Mesenteric fat pad (tissue), 1 donor: ENCODE results near the gene TUBGCP6. TPM values are rescaled to one million over a fixed set of nuclear protein-coding genes. Genes with fewer than 3 reads are reported as not detected.

Source experiments
- DNase-seq: peaks from one replicate; pipeline ENCODE4 v3.0.0-alpha.2; 2020; ENCODE audit warnings: low spot score
- total RNA-seq: library from RNA; stranded (reverse); fragmentation: NEBNext Ultra II Directional; extraction: Animal tissue kit (Norgen Biotek cat#: 25700); gene quantifications from one replicate; pipeline ENCODE4 v1.2.1, GENCODE V29; 2021
- donor health status: DM: yes; HTN: yes; CAD: no.

Gene TUBGCP6
- total RNA-seq, 1 donor from 2014 or later, result 27.6 TPM

DNA sequence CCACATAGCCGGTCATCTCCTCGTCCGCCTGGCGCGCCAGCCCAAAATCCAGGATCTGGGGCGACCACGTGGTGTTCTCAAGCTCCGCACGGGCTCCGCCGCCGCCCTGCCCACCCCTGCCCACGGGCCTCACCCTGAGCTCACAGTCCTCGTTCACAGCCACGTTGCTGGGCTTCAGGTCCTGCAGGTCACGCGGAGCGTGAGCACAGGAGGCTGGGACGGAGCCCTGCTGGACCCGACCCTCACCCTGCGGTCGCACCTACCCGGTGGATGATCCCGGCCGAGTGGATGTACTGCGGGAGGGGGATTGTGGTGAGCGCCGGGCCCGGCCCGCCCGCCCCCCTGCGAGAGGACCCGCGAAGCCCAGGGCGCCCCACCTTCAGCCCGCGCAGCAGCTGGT lies 22.2 kb upstream of the TUBGCP6 start:
- no peak for DNase-seq

DNA sequence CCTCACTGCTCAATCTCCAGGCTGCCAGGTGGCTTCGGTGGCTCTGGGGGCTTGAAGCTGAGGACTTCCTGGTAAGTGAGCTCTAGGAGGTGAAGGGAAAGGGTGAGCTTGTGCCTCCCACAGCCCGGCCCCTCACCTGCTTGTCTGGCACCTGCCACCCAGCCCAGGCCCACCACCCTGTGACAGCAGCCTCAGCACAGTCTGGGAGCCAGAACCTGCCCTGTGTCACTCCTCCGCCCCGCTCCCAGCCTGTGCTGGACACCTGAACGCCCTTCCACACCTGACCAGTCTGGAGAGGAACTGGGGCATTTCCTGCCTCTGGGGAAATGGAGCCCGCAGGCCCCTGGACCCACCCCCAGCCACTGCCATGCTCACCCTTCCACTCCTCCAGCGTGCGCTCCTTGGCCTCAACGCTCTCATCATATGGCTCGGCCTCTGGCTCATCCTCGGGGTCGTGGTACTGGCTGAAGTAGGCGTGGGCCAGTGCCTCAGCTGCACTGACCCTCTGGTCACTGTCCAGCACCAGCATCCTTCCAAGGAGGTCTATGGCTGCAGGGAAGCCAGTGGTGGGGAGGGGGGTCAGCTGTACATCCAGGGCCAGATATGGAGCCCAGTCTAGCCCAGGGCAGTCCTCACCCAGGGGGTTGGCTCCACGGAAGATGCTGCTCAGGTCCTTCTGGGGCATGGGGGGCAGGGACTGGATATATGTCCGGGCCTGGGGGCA lies 20.3 kb upstream of the TUBGCP6 start:
- no peak for DNase-seq

DNA sequence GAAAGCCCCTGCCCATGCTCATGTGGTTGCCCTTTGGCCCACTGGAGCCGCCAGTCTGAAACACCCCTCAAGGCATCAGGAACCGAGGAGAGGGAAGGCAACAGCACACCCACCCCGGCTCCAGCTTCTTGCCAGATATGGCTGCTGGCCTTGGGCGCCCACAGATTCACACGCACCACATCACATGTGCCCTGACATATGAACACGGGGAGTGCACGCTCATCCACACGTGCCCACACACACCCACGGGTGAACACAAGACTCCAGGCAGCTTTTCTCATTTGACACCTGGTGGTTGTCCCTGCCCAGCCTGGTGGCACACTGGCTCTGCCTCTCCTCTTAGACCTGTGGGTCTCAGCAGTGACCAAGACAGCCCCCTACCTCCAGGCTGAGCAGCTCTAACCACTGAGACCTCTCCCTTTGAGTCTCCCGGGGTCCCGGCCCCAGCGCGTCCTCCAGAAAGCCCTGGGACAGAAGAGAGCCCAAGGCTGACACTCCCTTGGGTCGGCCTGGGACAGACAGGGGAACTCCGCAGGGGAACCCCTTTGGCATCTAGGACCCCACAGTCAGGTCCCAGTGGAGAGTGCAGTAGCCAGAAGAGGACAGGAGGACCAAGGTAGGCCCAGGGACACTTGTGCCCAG lies 19.4 kb upstream of the TUBGCP6 start:
- DNase-seq, result no peak

DNA sequence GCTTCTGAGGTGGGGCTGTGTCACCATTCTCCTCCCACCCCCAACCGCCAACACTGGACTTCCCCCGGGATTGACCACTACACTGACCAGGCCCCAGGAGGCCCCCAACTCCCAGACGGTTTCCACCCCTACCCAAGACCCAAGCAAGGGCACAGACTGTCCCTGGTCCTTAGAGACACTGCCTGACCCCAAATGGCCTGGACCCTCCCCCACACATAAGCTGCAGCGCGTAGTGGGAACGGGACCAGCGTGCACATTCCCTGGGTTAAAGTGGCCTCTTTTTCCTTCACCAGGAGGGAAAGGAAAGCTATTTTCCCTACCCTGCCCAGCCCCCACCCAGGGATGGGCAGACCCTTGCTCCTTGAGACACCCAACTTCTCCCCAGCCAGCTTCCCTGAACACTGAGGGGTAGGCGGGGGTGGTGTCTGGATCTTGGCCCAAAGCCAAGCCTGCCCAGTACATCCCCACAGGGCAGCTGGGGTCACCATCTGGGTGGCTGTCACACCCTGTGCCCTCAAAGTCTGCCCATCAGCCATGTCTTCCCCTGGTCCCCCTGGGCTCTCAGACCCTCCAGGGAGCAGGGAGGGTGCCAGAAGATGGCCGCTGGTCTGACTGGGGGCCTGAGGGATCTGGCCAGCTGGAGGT lies 18.3 kb upstream of the TUBGCP6 start:
- DNase-seq, result no peak

DNA sequence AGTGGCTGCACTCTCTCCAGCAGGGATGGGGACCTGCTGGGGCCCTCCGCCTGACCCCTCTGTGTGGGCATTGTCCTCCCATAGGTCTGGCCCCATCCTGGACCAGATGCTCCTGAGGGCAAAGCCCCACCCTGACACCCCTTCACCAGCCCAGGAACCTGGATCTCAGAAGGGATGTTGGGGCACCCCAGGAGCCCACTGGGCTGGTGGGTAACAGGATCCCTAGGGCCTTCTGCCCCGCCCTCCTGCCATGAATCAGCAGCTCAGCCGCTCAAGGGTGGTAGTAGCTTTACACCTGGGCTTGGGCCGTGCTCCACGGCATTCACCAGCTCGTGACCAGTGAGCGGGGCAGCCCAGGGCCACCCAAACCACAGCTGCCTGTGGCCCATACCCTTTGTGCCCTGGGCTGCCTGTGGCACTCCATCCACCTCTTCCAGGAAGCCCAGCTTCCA lies 17.7 kb upstream of the TUBGCP6 start:
- DNase-seq, result no peak

DNA sequence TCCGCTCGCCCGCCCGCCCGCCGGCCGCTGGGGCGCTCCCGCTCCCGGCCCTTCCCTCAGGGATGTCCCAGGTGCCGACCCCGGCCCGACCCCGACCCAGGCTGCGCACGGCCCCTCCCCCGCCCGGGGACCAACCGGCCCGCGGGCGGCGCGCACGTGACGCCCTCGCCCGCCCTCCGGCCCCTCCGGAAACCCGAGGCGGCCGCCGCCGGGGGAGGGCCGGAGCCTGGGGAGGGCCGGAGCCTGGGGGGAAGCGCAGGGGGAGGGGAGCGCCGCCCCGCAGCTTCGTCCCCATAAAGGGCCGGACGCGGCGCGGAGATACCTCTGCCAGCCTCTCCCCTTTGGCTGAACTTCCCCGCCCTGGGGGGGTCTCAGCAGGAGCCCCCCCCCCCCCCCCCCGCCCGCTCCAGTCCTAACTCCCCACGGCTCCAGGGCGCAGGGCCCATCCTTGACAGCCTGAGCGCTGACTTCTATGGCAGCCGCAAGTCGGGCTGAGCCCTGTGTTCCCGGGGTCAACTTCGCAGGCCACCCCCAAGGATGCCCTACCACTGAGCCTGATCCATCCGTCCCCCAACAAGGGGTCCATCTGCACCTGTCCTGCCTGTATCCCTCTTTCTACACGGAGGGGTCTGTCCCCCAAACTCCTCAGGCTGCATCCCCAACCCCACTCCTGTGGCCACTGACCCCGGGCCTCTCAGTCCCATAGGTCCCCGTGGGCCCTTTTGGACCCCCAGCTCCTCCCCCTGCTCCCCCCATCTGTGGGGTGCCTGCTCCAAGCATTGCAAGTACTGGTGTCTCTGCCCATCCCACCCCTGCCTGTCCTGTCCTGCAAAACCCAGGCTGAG lies 17.0 kb upstream of the TUBGCP6 start, which contains the start of gene MAPK12:
Gene MAPK12 (minus strand): TSS at position 69 of the 845 bp plus-strand sequence. CDS start 174 bp downstream, outside the sequence.
- DNase-seq, result no peak

DNA sequence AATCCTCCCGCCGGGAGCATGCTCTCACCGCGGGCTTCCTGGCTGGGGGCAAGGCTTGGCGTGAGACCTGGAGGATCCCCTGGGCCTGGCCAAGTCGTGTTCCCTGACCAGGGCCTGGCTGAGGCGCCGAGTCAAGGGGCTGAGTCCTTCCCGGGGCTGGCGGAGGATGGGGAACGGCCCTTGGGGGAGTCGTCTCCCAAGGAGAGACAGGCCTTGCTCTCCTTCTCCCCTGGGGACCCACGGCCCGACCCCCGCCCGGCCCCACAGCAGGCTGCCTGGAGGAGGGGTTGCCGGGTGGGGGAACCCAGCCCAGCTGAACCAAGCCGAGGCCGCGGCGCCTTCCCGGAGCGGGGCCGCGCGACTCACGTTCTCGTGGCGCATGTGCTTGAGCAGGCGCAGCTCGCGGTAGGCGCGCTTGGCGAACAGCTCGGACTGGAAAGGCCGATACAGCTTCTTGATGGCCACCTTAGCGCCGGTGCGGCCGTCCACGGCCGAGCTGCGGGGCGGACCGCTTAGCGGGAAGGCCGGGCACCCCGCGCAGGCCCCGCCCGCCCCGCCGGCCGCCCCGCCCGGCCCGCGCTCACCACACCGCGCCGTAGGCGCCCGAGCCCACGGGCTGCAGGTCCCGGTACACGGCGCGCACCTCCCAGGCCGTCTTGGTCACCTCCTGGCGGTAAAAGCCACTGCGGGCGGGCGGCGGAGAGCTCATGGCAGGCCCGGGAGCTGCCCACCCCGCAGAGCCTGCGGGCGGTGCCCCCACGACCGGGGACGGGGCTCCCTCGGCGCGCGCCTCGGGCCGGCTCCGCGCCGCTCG lies 16.2 kb upstream of the TUBGCP6 start:
- DNase-seq, result no peak

DNA sequence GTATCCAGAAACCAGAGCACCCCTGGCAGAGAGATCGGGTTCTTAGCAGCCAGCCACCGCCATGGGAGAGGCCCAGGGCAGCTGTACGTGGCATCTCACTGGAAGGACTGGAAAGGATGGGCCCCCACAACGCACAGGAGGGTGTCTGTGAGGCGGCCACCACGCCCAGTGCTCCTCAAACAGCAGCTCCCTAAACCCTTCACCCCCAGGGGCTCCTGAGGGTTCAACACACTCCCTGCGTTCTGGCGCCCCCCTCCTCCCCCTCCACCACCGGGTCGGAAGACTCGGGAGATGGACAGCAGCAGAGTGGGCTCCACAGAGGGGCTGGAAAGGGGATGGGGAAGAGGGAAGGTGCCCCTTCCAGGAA lies 15.6 kb upstream of the TUBGCP6 start:
- no peak for DNase-seq

DNA sequence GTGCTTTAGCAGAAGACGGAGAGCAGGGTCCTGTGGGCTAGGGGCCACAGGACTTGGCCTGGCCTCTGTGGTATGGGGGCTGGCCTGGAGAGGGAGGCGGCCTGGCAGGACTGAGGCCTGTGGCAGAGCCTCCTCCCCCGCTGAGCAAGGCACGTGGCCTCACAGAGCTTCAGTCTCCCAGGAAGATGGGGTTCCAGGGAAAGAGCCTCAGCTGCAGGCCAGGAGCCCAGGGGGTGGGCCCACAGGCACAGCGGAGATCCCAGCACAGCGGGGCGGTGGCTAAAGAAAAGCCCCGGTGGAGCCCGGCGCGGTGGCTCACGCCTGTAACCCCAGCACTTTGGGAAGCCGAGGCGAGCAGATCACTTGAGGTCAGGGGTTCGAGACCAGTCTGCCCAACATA lies 14.5 kb upstream of the TUBGCP6 start:
- no peak for DNase-seq

DNA sequence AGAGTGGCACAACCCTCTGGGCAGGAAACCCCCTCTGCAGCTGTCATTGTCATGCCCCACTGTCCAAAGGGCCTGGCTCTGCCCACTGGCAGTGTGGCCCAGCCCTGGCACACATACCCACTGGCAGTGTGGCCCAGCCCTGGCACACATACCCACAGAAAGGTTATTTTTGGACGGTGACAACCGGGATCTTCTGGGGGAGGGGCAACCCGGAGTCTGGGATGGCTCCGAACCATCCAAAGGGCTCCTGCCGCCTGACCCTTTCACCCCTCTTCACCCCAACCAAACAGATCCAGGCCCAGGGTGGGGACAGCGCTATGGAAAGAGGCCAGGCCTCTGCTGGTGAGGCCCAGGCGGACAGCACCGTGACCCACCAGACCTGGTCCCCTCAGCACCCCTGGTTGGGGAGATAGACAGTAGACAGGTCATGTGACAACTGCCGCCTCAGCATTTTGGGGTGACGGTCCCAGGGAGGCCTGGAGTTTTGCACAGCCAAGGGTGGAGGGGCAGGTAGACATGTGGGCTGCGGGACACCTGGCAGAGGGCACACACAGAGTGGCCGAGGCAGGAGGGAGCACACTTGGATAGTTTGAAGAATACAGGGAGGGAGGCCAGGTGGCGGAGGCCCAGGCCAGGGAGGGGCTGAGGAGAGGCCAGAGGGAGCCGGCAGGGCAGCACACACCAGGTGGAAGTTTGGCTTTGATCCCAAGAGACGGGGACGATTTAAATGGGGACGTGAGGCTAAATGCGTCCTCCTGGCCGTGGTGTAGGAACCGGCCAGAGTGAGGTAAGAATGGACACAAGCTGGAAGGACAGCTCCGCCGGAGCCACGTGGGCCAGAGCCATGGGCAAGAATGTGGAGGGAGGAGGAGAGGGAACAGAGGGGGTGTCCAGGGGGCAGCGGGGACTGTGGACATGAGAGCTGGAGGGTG lies 13.8 kb upstream of the TUBGCP6 start:
- DNase-seq, result no peak

DNA sequence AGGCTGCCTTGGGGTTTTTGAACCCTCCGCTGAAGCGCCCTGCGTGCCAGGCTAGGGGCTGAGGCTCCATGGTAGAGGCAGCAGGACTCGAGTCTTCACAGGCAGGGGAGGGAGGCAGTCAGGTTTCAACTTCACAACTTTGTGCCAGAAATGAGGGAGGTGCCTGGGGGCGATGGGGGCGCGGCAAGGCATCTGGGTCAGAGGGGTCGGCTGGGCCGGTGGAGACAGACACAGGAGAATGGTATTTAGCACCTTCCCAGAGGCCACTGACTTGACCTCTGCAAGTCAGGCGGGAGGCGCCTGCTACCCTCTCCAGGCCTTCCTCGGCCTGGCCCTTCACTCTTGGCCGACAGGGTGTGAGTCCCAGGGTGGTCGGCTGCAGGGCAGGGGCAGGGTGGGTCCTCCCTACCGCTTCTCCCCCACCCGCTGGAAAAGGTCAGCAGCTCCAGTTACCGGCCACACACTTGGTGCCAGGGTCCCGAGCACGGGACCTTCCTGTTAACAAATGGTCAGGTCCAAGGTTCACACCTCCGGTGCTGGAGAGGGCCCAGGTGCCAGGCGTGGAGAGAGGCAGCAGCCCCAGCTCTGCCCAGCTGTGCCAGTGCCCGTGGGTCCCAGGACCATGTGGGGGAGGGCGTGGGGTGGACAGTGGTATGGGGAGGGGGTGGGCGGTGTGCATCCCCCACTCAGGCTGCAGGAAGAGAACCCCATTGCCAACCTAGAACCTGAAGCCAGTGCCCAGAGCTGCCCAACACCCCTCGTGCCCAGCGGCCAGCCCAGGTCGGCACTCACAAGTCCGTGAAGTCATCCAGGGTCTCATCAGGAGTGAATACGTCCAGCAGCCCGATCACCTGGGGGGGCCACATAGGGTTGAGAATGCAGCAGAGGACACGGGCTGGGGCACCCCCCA lies 12.9 kb upstream of the TUBGCP6 start:
- DNase-seq, result no peak

DNA sequence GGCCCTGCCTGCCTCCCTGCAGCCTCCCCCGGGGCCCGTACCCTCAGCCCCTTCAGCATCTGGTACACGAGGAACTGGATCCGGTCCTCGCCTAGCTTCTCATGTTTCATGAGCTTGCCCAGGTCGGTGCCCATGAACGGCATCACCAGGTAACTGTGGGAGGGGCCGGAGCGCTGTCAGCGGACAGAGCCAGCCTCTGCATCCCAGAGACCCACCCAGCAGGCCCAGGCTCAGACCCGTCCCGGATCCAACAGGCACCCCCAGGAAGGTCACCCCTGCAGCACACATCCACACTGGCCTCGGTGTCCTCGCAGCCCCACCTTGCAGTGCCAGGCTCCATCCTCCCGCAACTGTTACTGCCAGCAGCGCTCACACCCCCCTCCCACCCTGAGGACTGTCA lies 12.2 kb upstream of the TUBGCP6 start:
- DNase-seq, result no peak

DNA sequence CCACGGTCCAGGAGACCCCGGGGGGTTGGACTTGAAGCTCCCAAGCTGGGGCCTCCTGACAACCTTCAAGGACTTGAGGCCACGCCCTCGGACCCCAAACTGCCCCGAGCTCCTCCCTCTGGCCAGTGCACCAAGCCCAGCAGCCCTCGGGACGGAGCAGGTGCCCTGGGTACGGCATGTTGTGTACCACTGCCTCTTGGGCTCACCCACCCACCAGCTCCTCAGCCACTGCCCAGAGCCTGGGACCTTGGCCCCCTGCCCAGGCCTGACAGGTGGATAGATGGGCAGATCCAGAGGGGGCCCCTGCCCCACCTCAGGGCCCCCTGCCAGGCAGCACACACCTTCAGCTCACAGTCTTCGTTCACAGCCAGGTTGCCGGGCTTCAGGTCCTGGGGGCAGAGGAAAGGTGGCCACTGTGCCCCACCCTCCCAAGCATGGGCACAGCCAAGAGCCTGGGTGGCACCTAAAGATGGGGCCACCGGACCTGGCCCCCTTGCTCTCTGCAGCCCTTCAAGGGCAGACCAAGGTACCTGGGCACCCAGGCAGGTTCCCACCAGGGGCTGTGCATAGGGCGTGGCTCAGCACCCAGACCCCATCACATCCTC lies 11.5 kb upstream of the TUBGCP6 start:
- DNase-seq, result no peak

DNA sequence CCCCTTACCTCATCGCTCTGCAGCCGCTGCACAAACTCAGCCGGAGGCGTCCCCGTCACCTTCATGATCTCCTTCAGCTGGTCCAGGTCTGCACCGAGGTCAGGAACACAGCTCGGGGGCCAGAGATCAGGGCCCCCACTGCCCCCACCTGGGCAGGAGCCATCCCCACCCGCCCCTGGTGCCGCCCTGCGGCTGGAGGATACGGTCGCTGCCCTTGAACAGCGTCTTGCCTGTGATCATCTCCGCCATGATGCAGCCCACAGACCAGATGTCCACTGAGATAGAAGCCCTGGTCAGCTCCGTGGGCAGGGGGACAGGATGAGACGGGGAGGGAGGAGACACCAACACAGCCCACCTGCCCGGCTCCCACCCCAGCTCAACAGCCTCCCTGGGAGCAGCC lies 10.8 kb upstream of the TUBGCP6 start:
- DNase-seq, result no peak

DNA sequence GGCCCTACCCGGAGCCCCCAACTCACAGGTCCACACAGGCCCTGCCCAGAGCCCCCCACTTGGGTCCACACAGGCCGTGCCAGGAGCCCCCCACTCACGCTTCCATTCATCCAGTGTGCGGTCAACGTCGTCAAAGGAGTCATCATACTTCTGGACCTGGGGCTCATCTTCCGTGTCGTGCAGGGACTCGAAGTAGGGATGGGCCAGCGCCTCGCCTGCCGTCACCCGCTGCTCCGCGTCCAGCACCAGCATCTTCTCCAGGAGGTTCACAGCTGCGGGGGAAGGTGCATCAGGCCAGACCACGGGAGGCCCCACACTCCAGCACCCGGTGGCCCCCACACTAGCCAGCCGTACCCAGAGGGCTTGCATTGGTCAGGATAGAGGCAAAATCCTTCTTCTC lies 10.3 kb upstream of the TUBGCP6 start:
- no peak for DNase-seq

DNA sequence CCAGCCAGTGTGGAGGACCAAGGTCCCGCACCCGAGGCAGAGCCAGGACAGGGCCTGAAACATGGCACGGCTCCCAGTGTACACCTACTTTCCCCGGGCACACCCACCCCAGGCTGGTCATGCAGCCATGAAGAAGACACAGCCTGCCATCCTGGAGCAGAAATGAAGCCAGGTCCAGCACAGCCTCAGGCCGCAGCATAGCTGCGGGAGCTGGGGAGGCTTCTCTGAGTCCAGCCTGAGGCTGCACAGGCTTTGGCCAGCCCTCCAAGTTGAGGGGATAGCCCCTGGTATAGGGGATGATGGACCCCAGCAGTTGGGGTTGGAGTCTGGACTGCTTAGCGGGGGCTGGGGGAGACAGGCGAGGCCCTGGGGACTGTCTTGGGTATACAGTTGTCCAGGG lies 9.1 kb upstream of the TUBGCP6 start:
- DNase-seq, result no peak

DNA sequence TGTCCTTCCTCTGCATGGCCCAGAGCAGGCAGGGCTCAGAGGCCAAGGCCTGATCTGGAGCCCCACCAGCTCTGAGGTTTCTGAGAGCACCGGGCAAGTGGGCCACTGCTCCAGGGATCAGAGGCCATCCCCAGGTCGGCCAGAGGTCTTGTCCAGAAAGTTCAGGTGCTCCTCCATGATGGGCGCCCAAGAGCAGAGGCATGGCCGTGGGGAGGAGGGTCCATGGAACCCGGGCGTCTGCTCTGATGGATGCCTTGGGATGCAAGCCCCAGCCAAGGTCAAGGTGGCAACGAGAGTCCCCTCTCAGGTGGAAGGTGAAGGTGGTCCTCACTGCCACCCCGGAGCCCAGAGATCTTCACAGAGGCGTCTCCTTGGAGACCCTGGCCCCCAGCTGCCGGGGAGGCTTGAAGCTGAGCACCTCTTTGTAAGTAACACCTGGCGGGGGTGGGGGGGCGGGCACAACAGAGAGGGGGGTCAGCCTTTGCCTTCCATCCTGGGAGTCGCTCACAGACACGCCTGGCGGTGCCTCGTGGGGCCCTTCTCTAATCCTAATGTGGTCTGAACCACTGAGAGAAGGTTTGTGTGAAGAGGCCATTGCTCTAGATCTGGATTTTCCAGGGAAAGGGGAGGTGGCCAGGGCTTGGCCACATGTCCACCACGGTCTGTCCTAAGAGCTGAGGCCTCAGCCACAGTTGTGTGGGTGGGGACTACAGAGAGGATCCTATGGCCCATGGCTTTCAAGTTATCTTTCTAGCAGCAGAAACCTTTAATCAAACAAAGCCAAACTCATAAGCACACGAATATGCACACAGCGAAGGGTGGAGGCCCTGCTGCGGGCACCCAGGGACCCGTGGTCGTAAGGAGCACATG lies 8.5 kb upstream of the TUBGCP6 start:
- no peak for DNase-seq
